Measurements from ENCODE around the gene PCSK5.
"Not testable (repeated sequence)": the region's sequence is repeated elsewhere in the genome, so short reads cannot be mapped to it uniquely, and the experiment has no call there.

Gene PCSK5

GRCh38 chr9:75962662-75963036 lies 72.2 kb downstream of the PCSK5 start:
- Histone ChIP-seq H3K4me3 (no peak overlapping the region), H3K4me2 (peak overlapping the region in 8 of 11 experiments; percentile 30 to 60 (median 54); a peak in 15 of 22 replicates), H3K9me3 (replicated peaks in 1 of 11) (no peaks in the 10 kb centered on the region; a peak in 1 of 22 replicates), H3K36me3 (no peaks in the 10 kb centered on the region), H3K9ac (no peak overlapping the region), H3K4me1 (peaks cover 0 to 16% (median 11%) of the 10 kb centered on the region in 10 experiments; a peak in 14 of 20 replicates), H3K27me3 (no peaks in the 10 kb centered on the region), H4K20me1 (no peaks in the 10 kb centered on the region), H3K27ac (peak overlapping the region in 4 of 11 experiments; percentile 29 to 56 (median 46); a peak in 7 of 22 replicates)
- no peak for TF ChIP-seq Cebpa-rat (IDR thresholded peaks at IDR 0.05)

GRCh38 chr9:75963321-75963720 lies 72.8 kb downstream of the PCSK5 start:
- H3K9ac ChIP-seq; H3K36me3 ChIP-seq; H4K20me1 ChIP-seq; H3K4me2 ChIP-seq; H3K9me3 ChIP-seq (replicated peaks in 1 of 11); H3K27me3 ChIP-seq; H3K4me3 ChIP-seq: not testable (repeated sequence)
- Histone ChIP-seq H3K4me1 (peaks cover 0 to 16% (median 11%) of the 10 kb centered on the region in 10 experiments; a peak in 14 of 20 replicates), H3K27ac (peak overlapping the region in 1 of 11 experiments; percentile 56; a peak in 1 of 22 replicates)

- H3K9me3 ChIP-seq (replicated peaks in 1 of 11) = no peaks in the 10 kb centered on the region; a peak in 2 of 22 replicates
- H3K27me3 ChIP-seq = no peaks in the 10 kb centered on the region
- no peak overlapping the region for H3K4me3 ChIP-seq
- H4K20me1 ChIP-seq = no peaks in the 10 kb centered on the region
- TF ChIP-seq Cebpa-rat (IDR thresholded peaks at IDR 0.05) = no peak
- H3K36me3 ChIP-seq = no peaks in the 10 kb centered on the region
- H3K9ac ChIP-seq = no peak overlapping the region
- H3K4me1 ChIP-seq = peaks cover 0 to 16% (median 11%) of the 10 kb centered on the region in 10 experiments; a peak in 14 of 20 replicates
- no peak overlapping the region for H3K27ac ChIP-seq
- H3K4me2 ChIP-seq = no peak overlapping the region
These were observed 74.0 kb downstream of the PCSK5 start for GRCh38 chr9:75964427-75964826.

- TF ChIP-seq Cebpa-rat (IDR thresholded peaks at IDR 0.05) = no peak
- no peaks in the 10 kb centered on the region; a peak in 2 of 22 replicates for H3K9me3 ChIP-seq (replicated peaks in 1 of 11)
- no peak overlapping the region for H3K27ac ChIP-seq
- no peaks in the 10 kb centered on the region for H3K36me3 ChIP-seq
- H3K4me2 ChIP-seq = no peak overlapping the region
- H4K20me1 ChIP-seq = no peaks in the 10 kb centered on the region
- H3K9ac ChIP-seq = no peak overlapping the region
- no peak overlapping the region for H3K4me3 ChIP-seq
- H3K4me1 ChIP-seq = peaks cover 0 to 16% (median 11%) of the 10 kb centered on the region in 10 experiments; a peak in 14 of 20 replicates
- no peaks in the 10 kb centered on the region for H3K27me3 ChIP-seq
These were observed 74.8 kb downstream of the PCSK5 start for GRCh38 chr9:75965231-75965630.

- Histone ChIP-seq H3K9ac (no peak overlapping the region), H3K4me1 (peaks cover 0 to 7% (median 2%) of the 10 kb centered on the region in 10 experiments; a peak in 14 of 20 replicates), H3K27me3 (no peaks in the 10 kb centered on the region), H3K4me3 (no peak overlapping the region), H3K9me3 (replicated peaks in 1 of 11) (peaks cover 0 to 7% (median 0%) of the 10 kb centered on the region in 11 experiments; a peak in 3 of 22 replicates), H3K27ac (no peak overlapping the region), H3K4me2 (no peak overlapping the region), H4K20me1 (no peaks in the 10 kb centered on the region), H3K36me3 (no peaks in the 10 kb centered on the region)
- TF ChIP-seq Cebpa-rat (IDR thresholded peaks at IDR 0.05) = no peak
These were observed 77.1 kb downstream of the PCSK5 start for GRCh38 chr9:75967556-75967955.

GRCh38 chr9:75974016-75974766 lies 83.7 kb downstream of the PCSK5 start:
- peaks cover 0 to 7% (median 0%) of the 10 kb centered on the region in 11 experiments; a peak in 2 of 22 replicates for H3K9me3 ChIP-seq (replicated peaks in 1 of 11)
- no peak overlapping the region for H3K4me2 ChIP-seq
- H3K4me1 ChIP-seq = no peaks in the 10 kb centered on the region
- no peak overlapping the region for H3K9ac ChIP-seq
- H3K27ac ChIP-seq = no peak overlapping the region
- H3K36me3 ChIP-seq = no peaks in the 10 kb centered on the region
- no peak for TF ChIP-seq Cebpa-rat (IDR thresholded peaks at IDR 0.05)
- H4K20me1 ChIP-seq = no peaks in the 10 kb centered on the region
- H3K27me3 ChIP-seq = no peaks in the 10 kb centered on the region
- H3K4me3 ChIP-seq = no peak overlapping the region

- no peak overlapping the region for H3K4me3 ChIP-seq
- no peak overlapping the region for H3K9ac ChIP-seq
- no peak for TF ChIP-seq Cebpa-rat (IDR thresholded peaks at IDR 0.05)
- H3K27me3 ChIP-seq = no peaks in the 10 kb centered on the region
- no peaks in the 10 kb centered on the region for H3K4me1 ChIP-seq
- H3K36me3 ChIP-seq = no peaks in the 10 kb centered on the region
- peaks cover 0 to 7% (median 0%) of the 10 kb centered on the region in 11 experiments; a peak in 1 of 22 replicates for H3K9me3 ChIP-seq (replicated peaks in 1 of 11)
- no peaks in the 10 kb centered on the region for H4K20me1 ChIP-seq
- no peak overlapping the region for H3K27ac ChIP-seq
- H3K4me2 ChIP-seq = no peak overlapping the region
These were observed 84.6 kb downstream of the PCSK5 start for GRCh38 chr9:75975071-75975470.

- H3K36me3 ChIP-seq = no peaks in the 10 kb centered on the region
- no peak for TF ChIP-seq Cebpa-rat (IDR thresholded peaks at IDR 0.05)
- no peak overlapping the region for H3K9ac ChIP-seq
- H3K27me3 ChIP-seq = no peaks in the 10 kb centered on the region
- no peak overlapping the region for H3K4me3 ChIP-seq
- H4K20me1 ChIP-seq = no peaks in the 10 kb centered on the region
- H3K27ac ChIP-seq = no peak overlapping the region
- no peak overlapping the region for H3K4me2 ChIP-seq
- H3K9me3 ChIP-seq (replicated peaks in 1 of 11) = 0 out of 22 replicates have a peak, but pooled peaks cover 0 to 2% (median 0%) of the 10 kb centered on the region in 11 experiments
- no peaks in the 10 kb centered on the region for H3K4me1 ChIP-seq
These were observed 86.1 kb downstream of the PCSK5 start for GRCh38 chr9:75976549-75976948.

GRCh38 chr9:75979362-75979761 lies 88.9 kb downstream of the PCSK5 start:
- H3K36me3 ChIP-seq = no peaks in the 10 kb centered on the region
- H3K4me2 ChIP-seq = no peak overlapping the region
- no peaks in the 10 kb centered on the region for H3K27me3 ChIP-seq
- no peak overlapping the region for H3K27ac ChIP-seq
- H3K4me1 ChIP-seq = no peaks in the 10 kb centered on the region
- no peak for TF ChIP-seq Cebpa-rat (IDR thresholded peaks at IDR 0.05)
- no peaks in the 10 kb centered on the region for H4K20me1 ChIP-seq
- no peaks in the 10 kb centered on the region for H3K9me3 ChIP-seq (replicated peaks in 1 of 11)
- H3K4me3 ChIP-seq = no peak overlapping the region
- H3K9ac ChIP-seq = no peak overlapping the region
